Stimulated activated naive CD4-positive, alpha-beta T cell treated with Interleukin-2 at 50 U/mL for 16 hours (primary cell): Measurements from ENCODE around the gene MYOD1.

Experiments
- DNase-seq: peaks from one replicate; lab custom pipeline; 2025; lab: John Stamatoyannopoulos, UW

Gene MYOD1

GRCh38 chr11:17771415-17771814 is 52.0 kb downstream of the MYOD1 start:
- no peak for DNase-seq
